ENCODE measurements around the gene ALKBH8.

GRCh38 chr11:107453594-107454286 is 111.8 kb downstream of the ALKBH8 start:
- no peak for TF ChIP-seq CTCF (IDR thresholded peaks at IDR 0.05; ENCODE audit: low read length)
- no peak for TF ChIP-seq EZH2 (IDR thresholded peaks at IDR 0.05; ENCODE audit: borderline replicate concordance, low read length)
